Activated CD4-positive, alpha-beta memory T cell treated with anti-CD3 and anti-CD28 coated beads for 36 hours (primary cell): Measurements from ENCODE around the gene ALDH7A1. TPM values are rescaled to one million over a fixed set of nuclear protein-coding genes. Genes with fewer than 3 reads are reported as not detected.
"Not testable (repeated sequence)": the region's sequence is repeated elsewhere in the genome, so short reads cannot be mapped to it uniquely, and the experiment has no call there.

Source experiments
- CTCF ChIA-PET: fragments of 350-600 bp; sonication (Branson Sonifier 250); formaldehyde crosslinking; loops from one replicate; lab custom pipeline; 2021; ENCODE audit warnings: antibody characterized with exemption, inconsistent platforms; lab: Charles Lee
- POLR2A ChIA-PET: fragments of 350-600 bp; sonication (Branson Sonifier 250); formaldehyde crosslinking; loops from one replicate; lab custom pipeline; 2021; ENCODE audit warnings: antibody characterized with exemption; lab: Charles Lee
- DNase-seq: peaks from one replicate; pipeline ENCODE4 v3.0.0-alpha.2; 2020
- H3K27ac Mint-ChIP-seq: one replicate; pipeline ENCODE4 v1.8.0; 2021; ENCODE audit warnings: mixed read lengths
- H3K27me3 Mint-ChIP-seq: one replicate; pipeline ENCODE4 v1.8.0; 2021; ENCODE audit warnings: mixed read lengths
- H3K36me3 Mint-ChIP-seq: one replicate; pipeline ENCODE4 v1.8.0; 2021; ENCODE audit warnings: mixed read lengths
- H3K4me1 Mint-ChIP-seq: one replicate; pipeline ENCODE4 v1.8.0; 2021; ENCODE audit warnings: low read depth, mixed read lengths
- H3K4me3 Mint-ChIP-seq: one replicate; pipeline ENCODE4 v1.8.0; 2021; ENCODE audit warnings: mild to moderate bottlenecking, mixed read lengths
- H3K9me3 Mint-ChIP-seq: one replicate; pipeline ENCODE4 v1.8.0; 2021; ENCODE audit warnings: mixed read lengths
- intact Hi-C: fragments of 100-400 bp; cut with micrococcal nuclease; formaldehyde crosslinking; loops from one replicate; pipeline ENCODE4 v1.15.1; 2023
- total RNA-seq, 2 experiments: library from RNA; stranded (reverse); gene quantifications; one replicate each; pipeline ENCODE4 v1.2.3, GENCODE V29; 2021

The ALDH7A1 gene
- total RNA-seq, 2 experiments from 2014 or later = 5.3 to 5.7 TPM

DNA sequence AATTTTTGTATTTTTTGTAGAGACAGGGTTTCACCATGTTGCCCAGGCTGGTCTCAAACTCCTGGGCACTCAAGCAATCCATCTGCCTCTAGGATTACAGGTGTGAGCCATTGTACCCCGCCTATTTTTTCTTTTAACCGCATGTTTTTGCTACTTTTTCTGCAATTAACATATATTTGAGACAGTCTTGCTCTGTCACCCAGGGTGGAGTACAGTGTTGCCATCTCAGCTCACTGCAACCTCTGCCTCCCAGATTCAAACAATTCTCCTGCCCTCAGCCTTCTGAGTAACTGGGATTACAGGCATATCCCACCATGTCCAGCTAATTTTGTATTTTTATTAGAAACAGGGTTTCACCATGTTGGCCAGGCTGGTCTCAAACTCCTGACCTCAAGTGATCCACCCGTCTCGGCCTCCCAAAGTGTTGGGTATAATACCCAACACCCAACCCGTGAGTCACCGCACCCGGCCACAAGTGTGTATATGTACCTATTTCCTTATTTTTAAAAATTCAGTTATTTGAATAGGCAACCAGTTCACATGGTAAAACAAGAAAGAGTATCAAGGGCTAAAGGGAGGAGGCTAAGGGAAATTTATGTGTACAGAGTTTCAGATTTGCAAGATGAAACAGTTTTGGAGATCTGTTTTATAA is 19.0 kb upstream of the ALDH7A1 start:
- no peak for DNase-seq
- ChIA-PET POLR2A (no interaction called here), CTCF (no interaction called here)
- intact Hi-C loops = no loop called here
- Mint-ChIP-seq H3K4me1 (peaks cover 20% of the 10 kb centered on the region), H3K36me3 (peaks cover 27% of the 10 kb centered on the region), H3K27me3 (no peaks in the 10 kb centered on the region), H3K9me3 (no peaks in the 10 kb centered on the region), H3K4me3 (no peak overlapping the region), H3K27ac (no peak overlapping the region)

DNA sequence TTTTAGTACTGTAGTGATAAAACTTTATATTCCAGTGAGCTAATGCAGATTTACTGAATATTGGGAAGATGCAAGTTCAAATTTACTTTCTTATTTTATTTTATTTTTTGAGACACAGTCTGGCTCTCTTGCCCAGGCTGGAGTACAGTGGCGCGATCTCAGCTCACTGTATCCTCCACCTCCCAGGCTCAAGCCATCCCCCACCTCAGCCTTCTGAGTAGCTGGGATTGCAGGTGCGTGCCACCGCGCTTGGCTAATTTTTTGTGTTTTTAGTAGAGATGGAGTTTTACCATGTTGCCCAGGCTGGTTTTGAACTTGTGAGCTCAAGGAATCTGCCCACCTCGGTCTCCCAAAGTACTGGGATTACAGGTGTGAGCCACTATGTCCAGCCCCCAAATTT is 15.6 kb upstream of the ALDH7A1 start:
- POLR2A ChIA-PET = interaction anchor here (1.0 kb wide), 1 partner anchor 9 kb away, joined by 4 read pairs; the partner anchor contains the start of gene PHAX
- no peak for DNase-seq
- H3K36me3 Mint-ChIP-seq = peaks cover 34% of the 10 kb centered on the region
- no peaks in the 10 kb centered on the region for H3K9me3 Mint-ChIP-seq
- H3K4me3 Mint-ChIP-seq = no peak overlapping the region
- CTCF ChIA-PET = interaction anchor here (1.6 kb wide), 1 partner anchor 9 kb away, joined by 9 read pairs; the partner anchor contains the start of gene PHAX
- intact Hi-C loops = no loop called here
- no peaks in the 10 kb centered on the region for H3K27me3 Mint-ChIP-seq
- no peak overlapping the region for H3K27ac Mint-ChIP-seq
- peaks cover 36% of the 10 kb centered on the region for H3K4me1 Mint-ChIP-seq

DNA sequence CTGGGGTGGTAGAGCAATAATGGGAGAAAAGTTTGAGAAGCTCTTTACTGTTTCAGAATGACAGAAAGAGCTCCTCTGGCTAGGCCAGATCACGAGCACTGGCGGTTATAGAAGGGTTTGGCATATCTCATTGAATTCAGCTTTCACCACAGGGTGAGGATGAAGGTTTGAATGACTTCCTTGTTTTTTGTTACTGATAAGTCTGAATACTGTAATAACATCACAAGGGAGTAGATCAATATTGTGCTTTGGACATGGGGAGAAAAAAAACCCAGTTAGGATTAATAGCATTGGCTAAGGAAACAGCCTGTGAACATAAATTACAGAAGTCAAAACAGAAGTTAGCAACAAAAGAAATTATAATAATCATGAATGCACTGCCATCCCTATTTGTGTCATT is 15.1 kb upstream of the ALDH7A1 start:
- no peaks in the 10 kb centered on the region for H3K9me3 Mint-ChIP-seq
- POLR2A ChIA-PET = interaction anchor here (1.0 kb wide), 1 partner anchor 9 kb away, joined by 4 read pairs; the partner anchor contains the start of gene PHAX
- H3K36me3 Mint-ChIP-seq = peaks cover 36% of the 10 kb centered on the region
- H3K4me3 Mint-ChIP-seq = no peak overlapping the region
- H3K27me3 Mint-ChIP-seq = no peaks in the 10 kb centered on the region
- DNase-seq = no peak
- H3K4me1 Mint-ChIP-seq = peaks cover 38% of the 10 kb centered on the region
- CTCF ChIA-PET = interaction anchor here (1.6 kb wide), 1 partner anchor 9 kb away, joined by 9 read pairs; the partner anchor contains the start of gene PHAX
- intact Hi-C loops = no loop called here
- H3K27ac Mint-ChIP-seq = peak overlapping the region; percentile 4

DNA sequence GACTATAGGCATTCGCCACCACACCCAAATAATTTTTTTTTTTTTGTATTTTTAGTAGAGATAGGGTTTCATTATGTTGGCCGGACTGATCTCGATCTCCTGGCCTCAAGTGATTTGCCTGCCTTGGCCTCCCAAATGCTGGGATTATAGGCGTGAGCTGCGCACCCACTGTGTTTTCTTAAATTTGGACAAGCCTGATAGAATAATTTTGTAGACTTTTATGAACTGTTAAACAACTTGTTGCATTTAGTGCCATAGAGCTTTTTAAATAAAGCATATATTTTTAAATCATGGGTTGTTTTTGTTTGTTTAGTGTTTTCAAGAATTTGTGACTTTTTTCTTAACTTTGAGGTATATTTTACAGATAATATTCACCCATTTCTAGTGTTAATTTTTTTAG is 10.5 kb upstream of the ALDH7A1 start:
- DNase-seq = no peak
- H3K27ac Mint-ChIP-seq = no peak overlapping the region
- H3K4me3 Mint-ChIP-seq = no peak overlapping the region
- H3K36me3 Mint-ChIP-seq = peaks cover 42% of the 10 kb centered on the region
- CTCF ChIA-PET = interaction anchor here (0.8 to 1.4 kb wide), 2 partner anchors 70 to 886 kb away, joined by 3 read pairs; no protein-coding TSS in a partner anchor
- intact Hi-C loops = no loop called here
- H3K4me1 Mint-ChIP-seq = peaks cover 50% of the 10 kb centered on the region
- POLR2A ChIA-PET = no interaction called here
- no peaks in the 10 kb centered on the region for H3K9me3 Mint-ChIP-seq
- no peaks in the 10 kb centered on the region for H3K27me3 Mint-ChIP-seq

DNA sequence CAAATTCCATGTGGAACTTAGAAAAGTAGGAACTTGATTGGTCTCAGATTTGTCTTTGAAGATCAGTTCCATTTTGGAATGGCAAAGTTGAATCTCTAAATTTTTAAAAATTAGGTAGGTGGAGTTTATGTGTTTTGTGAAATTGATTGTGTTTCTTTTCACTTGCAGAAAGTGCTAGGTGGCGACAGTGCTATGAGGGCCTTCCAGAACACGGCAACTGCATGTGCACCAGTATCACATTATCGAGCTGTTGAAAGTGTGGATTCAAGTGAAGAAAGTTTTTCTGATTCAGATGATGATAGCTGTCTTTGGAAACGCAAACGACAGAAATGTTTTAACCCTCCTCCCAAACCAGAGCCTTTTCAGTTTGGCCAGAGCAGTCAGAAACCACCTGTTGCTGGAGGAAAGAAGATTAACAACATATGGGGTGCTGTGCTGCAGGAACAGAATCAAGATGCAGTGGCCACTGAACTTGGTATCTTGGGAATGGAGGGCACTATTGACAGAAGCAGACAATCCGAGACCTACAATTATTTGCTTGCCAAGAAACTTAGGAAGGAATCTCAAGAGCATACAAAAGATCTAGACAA is 8.5 kb upstream of the ALDH7A1 start:
- Mint-ChIP-seq H3K4me1 (peaks cover 49% of the 10 kb centered on the region), H3K27me3 (no peaks in the 10 kb centered on the region), H3K36me3 (peaks cover 37% of the 10 kb centered on the region), H3K27ac (no peak overlapping the region), H3K9me3 (no peaks in the 10 kb centered on the region), H3K4me3 (no peak overlapping the region)
- POLR2A ChIA-PET = interaction anchor here (0.6 kb wide), 1 partner anchor 223 kb away, joined by 5 read pairs; no protein-coding TSS in a partner anchor
- CTCF ChIA-PET = interaction anchor here (0.6 kb wide), 1 partner anchor 708 kb away, joined by 3 read pairs; no protein-coding TSS in a partner anchor
- intact Hi-C loops = loop anchor here (5.0 kb wide), 1 partner anchor 251 kb away; no protein-coding TSS in a partner anchor
- DNase-seq = no peak

DNA sequence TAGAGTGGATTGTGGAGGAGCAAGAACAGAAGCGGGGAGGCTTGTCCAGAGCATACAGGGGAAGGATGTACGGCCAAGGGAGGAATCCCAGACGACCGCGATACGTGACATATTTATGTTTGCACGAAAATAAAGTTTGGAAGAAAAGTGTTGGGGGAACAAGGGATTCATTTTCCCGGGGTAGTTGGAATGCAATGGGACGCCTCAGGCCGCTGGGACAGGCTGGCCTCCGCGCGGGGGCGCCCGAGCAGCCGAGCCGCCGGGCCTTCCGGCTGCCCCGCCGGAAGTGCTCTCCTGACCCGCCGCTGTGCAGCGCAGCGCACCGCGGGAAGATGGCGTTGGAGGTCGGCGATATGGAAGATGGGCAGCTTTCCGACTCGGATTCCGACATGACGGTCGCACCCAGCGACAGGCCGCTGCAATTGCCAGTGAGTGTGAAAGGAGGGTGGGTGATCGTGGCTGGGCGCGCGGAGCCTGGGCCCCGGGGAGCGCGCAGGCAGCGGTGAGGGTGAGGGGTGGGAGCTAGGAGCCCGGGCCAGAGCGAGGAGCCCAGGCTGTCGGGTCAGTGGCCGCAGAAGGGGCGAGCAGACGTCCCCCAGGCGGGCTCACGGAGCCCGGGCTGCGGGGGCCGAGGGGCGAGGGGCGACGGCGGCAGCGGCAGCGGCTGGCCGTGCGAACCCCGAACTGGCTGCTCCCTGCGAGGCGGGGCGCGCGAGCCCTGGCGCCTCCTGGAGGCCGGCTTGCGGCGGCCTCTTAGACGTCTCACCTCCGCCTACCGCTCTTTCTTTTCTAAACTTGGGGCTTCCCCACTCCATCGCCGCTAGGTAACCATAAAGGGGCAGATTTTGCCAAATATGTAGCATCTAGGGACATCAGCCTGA is 5.9 kb upstream of the ALDH7A1 start, which contains the start of gene PHAX:
Gene PHAX, plus strand, starts transcription at position 317 of the 881 bp plus-strand sequence. Its CDS starts 16 bp downstream, at position 333.
- POLR2A ChIA-PET = interaction anchor here (1.0 to 1.2 kb wide), 4 partner anchors 9 to 177 kb away, joined by 3 to 4 read pairs (median 4); no protein-coding TSS in a partner anchor
- peak within 1 kb of the TSS; percentile 97 for H3K27ac Mint-ChIP-seq
- H3K9me3 Mint-ChIP-seq = no peaks in the 10 kb centered on the region
- H3K27me3 Mint-ChIP-seq = no peaks in the 10 kb centered on the region
- peaks cover 35% of the 10 kb centered on the region for H3K4me1 Mint-ChIP-seq
- H3K36me3 Mint-ChIP-seq = peaks cover 23% of the 10 kb centered on the region
- peak within 1 kb of the TSS; percentile 99 for H3K4me3 Mint-ChIP-seq
- DNase-seq = peak; percentile 82
- intact Hi-C loops = loop anchor here (1.0 to 5.0 kb wide), 6 partner anchors 152 to 430 kb away; partner anchors contain the start of genes GRAMD2B, LMNB1 and MARCHF3
- CTCF ChIA-PET = interaction anchor here (0.6 to 2.9 kb wide), 30 partner anchors 8 to 891 kb away, joined by 3 to 17 read pairs (median 4); no protein-coding TSS in a partner anchor

DNA sequence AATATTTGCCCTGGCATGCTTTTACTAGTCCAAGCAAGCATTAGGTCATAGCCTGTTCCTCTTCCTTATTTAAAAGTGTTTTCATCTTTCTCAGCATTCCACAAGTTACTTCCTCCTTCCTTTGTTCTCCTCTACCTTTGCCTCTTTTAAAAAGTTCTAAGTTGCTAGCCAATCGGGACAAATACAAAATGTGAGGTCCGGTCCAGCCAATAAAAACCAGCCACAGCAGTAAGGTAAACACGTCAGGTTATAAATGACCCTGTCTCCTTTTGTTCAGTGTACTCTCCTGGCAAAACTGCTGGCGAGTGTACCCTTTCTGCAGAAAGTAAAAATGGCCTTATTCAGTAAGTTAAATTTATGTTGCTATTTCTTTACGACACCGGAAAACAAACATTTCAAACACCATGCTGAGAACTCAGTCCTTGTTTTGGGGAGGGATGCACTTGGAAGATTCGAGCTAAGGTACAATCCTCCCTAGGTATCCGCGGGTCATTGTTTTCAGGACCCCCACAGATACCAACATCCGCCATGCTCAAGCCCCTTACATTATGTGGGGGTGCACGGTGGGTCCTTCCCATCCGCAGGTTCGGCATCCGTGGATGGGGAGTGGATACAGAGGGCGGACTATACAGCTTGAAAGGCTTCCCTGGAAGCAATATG is 5.1 kb upstream of the ALDH7A1 start:
- Mint-ChIP-seq H3K36me3 (peaks cover 17% of the 10 kb centered on the region), H3K4me3 (peak overlapping the region; percentile 99), H3K4me1 (peaks cover 27% of the 10 kb centered on the region), H3K27ac (peak overlapping the region; percentile 97)
- intact Hi-C loops = loop anchor here (1.0 to 5.0 kb wide), 5 partner anchors 151 to 431 kb away; partner anchors contain the start of genes GRAMD2B and MARCHF3
- H3K9me3 Mint-ChIP-seq, DNase-seq, H3K27me3 Mint-ChIP-seq: not testable (repeated sequence)
- ChIA-PET POLR2A (interaction anchor here (1.2 kb wide), 2 partner anchors 41 to 178 kb away, joined by 3 to 4 read pairs; no protein-coding TSS in a partner anchor), CTCF (interaction anchor here (0.6 to 2.9 kb wide), 17 partner anchors 8 to 892 kb away, joined by 3 to 17 read pairs (median 4); no protein-coding TSS in a partner anchor)

DNA sequence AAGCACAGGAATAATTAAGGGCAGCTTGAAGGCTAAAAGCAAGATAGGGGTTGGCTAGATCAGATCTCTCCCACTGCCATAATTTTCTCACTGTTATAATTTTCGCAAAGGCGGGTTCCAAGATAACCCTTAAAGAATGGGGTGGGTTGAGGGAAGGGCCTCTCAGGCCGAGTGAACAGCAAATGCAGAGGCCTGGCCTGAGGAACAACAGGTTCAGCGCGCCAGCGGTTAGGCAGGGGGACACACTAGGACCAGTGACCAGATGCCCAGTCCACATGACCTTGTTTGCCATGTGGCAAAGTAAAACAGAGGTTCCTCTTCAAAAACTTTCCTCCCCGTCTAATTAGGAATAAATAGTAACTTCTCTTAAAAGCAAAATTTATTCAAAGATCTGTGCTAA is 4.5 kb upstream of the ALDH7A1 start:
- DNase-seq = no peak
- H3K27ac Mint-ChIP-seq = no peak overlapping the region
- CTCF ChIA-PET = interaction anchor here (1.2 to 2.9 kb wide), 2 partner anchors 179 to 246 kb away, joined by 3 to 17 read pairs; no protein-coding TSS in a partner anchor
- intact Hi-C loops = no loop called here
- H3K36me3 Mint-ChIP-seq = peaks cover 14% of the 10 kb centered on the region
- H3K4me1 Mint-ChIP-seq = peaks cover 30% of the 10 kb centered on the region
- POLR2A ChIA-PET = no interaction called here
- no peaks in the 10 kb centered on the region for H3K9me3 Mint-ChIP-seq
- no peak overlapping the region for H3K4me3 Mint-ChIP-seq
- H3K27me3 Mint-ChIP-seq = no peaks in the 10 kb centered on the region

DNA sequence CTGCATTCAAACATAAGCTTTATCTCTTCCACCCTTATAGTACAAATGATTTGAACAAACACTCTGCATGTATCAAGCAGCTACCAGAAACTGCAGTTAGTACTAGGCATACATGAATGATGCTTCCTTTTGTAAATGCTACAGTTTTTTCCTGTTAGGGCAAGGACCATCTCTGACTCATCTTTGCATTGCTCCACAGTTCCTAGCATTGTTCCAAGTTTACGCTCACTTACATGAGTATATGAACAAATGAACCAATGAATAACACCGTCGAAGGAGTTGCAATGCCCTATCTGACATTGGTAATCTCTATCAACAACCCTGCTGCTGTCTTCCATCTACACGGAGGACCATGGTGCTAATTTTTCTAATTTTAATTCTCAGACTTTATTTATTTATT is 2.1 kb upstream of the ALDH7A1 start:
- intact Hi-C loops = no loop called here
- Mint-ChIP-seq H3K4me1 (peaks cover 20% of the 10 kb centered on the region), H3K9me3 (no peaks in the 10 kb centered on the region), H3K36me3 (peaks cover 3% of the 10 kb centered on the region), H3K4me3 (no peak overlapping the region), H3K27me3 (peaks cover 12% of the 10 kb centered on the region), H3K27ac (no peak overlapping the region)
- CTCF ChIA-PET = no interaction called here
- DNase-seq = no peak
- POLR2A ChIA-PET = no interaction called here

DNA sequence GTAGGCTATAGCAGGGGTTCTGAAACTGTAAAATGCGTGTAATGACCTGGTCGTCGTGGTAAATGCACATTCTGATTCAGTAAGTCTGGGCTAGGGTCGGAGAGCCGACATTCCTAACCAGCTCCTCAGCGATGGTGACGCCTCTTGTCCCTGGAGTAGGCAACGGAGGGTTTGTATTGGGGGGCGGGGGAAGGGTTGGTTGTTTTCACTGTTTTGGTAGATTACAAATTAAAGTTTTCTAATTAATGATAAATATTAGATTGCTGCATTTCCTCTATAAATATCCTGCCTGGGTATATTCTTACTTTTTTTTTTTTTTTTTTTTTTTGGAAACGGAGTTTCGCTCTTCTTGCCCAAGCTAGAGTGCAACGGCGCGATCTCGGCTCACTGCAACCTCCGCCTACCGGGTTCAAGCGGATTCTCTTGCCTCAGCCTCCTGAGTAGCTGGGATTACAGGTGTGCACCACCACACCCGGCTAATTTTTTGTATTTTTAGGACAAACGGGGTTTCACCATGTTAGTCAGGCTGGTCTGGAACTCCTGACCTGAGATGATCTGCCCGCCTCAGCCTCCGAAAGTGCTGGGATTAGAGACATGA is 566 bp upstream of the ALDH7A1 start:
- Mint-ChIP-seq H3K27me3 (peaks cover 13% of the 10 kb centered on the region), H3K36me3 (no peaks in the 10 kb centered on the region), H3K9me3 (no peaks in the 10 kb centered on the region)

More for the DNA sequence above, 566 bp upstream of the ALDH7A1 start:
- CTCF ChIA-PET = interaction anchor here (1.4 kb wide), 1 partner anchor 231 kb away, joined by 3 read pairs; no protein-coding TSS in a partner anchor
- intact Hi-C loops = no loop called here
- Mint-ChIP-seq H3K27ac (no peak overlapping the region), H3K4me1 (peaks cover 15% of the 10 kb centered on the region), H3K4me3 (peak overlapping the region; percentile 75)
- POLR2A ChIA-PET = no interaction called here
- DNase-seq = no peak
